Heart left ventricle (tissue), 13 donors: Measurements from ENCODE around the gene SLC9A4.

ENCODE experiments used
- POLR2A ChIP-seq, 2 donors: fragments of 450-650 bp; IDR thresholded peaks; one replicate each; pipeline ENCODE4 v1.6.1; 2017; ENCODE audit warnings: antibody characterized with exemption in 2 of 2, mild to moderate bottlenecking in 2 of 2, moderate library complexity in 2 of 2
- TF ChIP-seq, protein P1 (sequence below), 12 donors: fragments of 200-600 bp; sonication (generic) in 4 of 12; IDR thresholded peaks; one replicate each; pipeline versions ENCODE4 v1.5.0 to v1.8.0; 2018 to 2022; ENCODE audit warnings: antibody characterized with exemption in 12 of 12, mild to moderate bottlenecking in 5 of 12
- donor health status: ischemic (EF 13 %, LVEDD 7.1; RV severe dilation, severe dysfunction).
- donor health status: DM: no; HTN: yes; CAD: no.
- donor health status: DM: no; HTN: no; CAD: no.
- donor health status: ischemic (EF 25% LVEDD 6.9; RV normal size, moderate dysfunction).
- donor health status: ischemic (EF 25% LVEDD 5.7; RV mildly dilated, moderate dysfunction).
- donor health status: ischemic (EF 35%, LVEDD 5.7; RV mildly dilated, moderate dysfunction).
- donor health status: nonischemic (EF 11% LVEDD 7.7; RV severe dilation, severe dysfunction).
- donor health status: DM: yes; HTN: yes; CAD: no.
- donor health status: PGD.
- donor health status: ischemic (EF 29% LVEDD 5.4; RV normal size, mild dysfunction).
- donor health status: nonischemic (EF 23%, LVEDD 6.1; RV moderate dilation, normal function).

DNA sequence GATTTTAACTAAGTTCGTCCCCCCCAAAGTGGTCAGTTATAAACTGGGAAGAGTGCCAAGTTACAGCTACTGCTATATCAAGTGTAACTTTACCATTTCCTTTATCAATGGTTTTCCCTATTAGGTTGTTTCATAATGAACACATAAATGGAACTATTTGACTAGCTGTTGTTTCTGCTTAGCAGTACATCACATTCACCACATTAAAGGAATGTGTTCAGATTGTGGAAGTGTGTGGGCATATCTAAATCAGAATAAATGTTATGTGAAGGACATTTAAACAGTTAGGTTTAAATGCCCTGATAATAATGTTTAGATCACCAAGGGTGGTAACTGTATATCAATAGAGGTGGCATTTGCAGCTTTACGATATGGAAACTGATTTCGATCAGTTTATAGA, 45.1 kb downstream of the SLC9A4 start:
- TF ChIP-seq, protein P1, sequence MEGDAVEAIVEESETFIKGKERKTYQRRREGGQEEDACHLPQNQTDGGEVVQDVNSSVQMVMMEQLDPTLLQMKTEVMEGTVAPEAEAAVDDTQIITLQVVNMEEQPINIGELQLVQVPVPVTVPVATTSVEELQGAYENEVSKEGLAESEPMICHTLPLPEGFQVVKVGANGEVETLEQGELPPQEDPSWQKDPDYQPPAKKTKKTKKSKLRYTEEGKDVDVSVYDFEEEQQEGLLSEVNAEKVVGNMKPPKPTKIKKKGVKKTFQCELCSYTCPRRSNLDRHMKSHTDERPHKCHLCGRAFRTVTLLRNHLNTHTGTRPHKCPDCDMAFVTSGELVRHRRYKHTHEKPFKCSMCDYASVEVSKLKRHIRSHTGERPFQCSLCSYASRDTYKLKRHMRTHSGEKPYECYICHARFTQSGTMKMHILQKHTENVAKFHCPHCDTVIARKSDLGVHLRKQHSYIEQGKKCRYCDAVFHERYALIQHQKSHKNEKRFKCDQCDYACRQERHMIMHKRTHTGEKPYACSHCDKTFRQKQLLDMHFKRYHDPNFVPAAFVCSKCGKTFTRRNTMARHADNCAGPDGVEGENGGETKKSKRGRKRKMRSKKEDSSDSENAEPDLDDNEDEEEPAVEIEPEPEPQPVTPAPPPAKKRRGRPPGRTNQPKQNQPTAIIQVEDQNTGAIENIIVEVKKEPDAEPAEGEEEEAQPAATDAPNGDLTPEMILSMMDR (IDR thresholded peaks at IDR 0.05), result no peak
- TF ChIP-seq POLR2A (IDR thresholded peaks at IDR 0.05), result no peak
